Skeletal muscle satellite cell (primary cell): Measurements from ENCODE around the gene CFD.
A peak's percentile ranks its signal among the peaks of the same experiment; 100 is the strongest.
"Not testable (repeated sequence)": the region's sequence is repeated elsewhere in the genome, so short reads cannot be mapped to it uniquely, and the experiment has no call there.

ENCODE experiments used
- H3K27me3 ChIP-seq: 2 replicates; pipeline ENCODE4 v1.7.0; 2013; ENCODE audit warnings: low read length; ENCODE audit not compliant: control insufficient read depth, insufficient read depth
- H3K36me3 ChIP-seq: 2 replicates; pipeline ENCODE4 v1.7.0; 2013; ENCODE audit warnings: mild to moderate bottlenecking, control low read depth, low read length; ENCODE audit not compliant: insufficient read depth
- H3K4me1 ChIP-seq: 2 replicates; pipeline ENCODE4 v1.7.0; 2013; ENCODE audit warnings: low read length; ENCODE audit not compliant: control insufficient read depth, insufficient read depth
- H3K4me2 ChIP-seq: 2 replicates; pipeline ENCODE4 v1.7.0; 2013; ENCODE audit warnings: mild to moderate bottlenecking, low read length
- H3K4me3 ChIP-seq: 2 replicates; pipeline ENCODE4 v1.7.0; 2013; ENCODE audit warnings: low read length
- H3K9ac ChIP-seq: 2 replicates; pipeline ENCODE4 v1.7.0; 2013; ENCODE audit warnings: mild to moderate bottlenecking, low read depth, low read length, moderate library complexity
- H3K9me3 ChIP-seq: replicated peaks from 2 replicates; pipeline ENCODE4 v1.7.0; 2013; ENCODE audit warnings: mild to moderate bottlenecking, control low read depth, low read length

CFD gene

DNA sequence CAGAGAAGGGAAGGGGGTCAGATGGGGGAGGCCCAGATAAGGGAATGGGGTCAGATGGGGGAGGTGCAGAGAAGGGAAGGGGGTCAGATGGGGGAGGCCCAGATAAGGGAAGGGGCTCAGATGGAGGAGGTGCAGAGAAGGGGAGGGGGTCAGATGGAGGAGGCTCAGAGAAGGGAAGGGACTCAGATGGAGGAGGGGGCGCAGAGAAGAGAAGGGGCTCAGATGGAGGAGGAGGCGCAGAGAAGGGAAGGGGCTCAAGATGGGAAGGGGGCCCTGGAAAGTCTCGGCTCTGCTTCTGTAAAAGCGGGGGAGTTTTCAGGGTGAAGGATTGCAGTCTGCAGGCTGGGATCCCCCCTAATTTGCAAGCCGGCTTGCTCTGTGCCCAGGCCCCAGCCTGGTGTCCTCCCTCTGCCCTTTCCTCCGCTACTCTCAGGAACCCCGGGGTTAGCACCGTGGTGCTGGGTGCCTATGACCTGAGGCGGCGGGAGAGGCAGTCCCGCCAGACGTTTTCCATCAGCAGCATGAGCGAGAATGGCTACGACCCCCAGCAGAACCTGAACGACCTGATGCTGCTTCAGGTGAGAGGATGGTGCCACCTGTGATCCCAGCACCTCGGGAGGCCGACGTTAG, 30.2 kb upstream of the CFD start:
- no peak overlapping the region for H3K4me2 ChIP-seq
- H3K27me3 ChIP-seq, result peaks cover 16% of the 10 kb centered on the region
- H3K4me3 ChIP-seq, result no peak overlapping the region
- H3K36me3 ChIP-seq, result no peaks in the 10 kb centered on the region
- H3K9me3 ChIP-seq, result no peaks in the 10 kb centered on the region
- H3K9ac ChIP-seq, result no peak overlapping the region
- no peaks in the 10 kb centered on the region for H3K4me1 ChIP-seq

DNA sequence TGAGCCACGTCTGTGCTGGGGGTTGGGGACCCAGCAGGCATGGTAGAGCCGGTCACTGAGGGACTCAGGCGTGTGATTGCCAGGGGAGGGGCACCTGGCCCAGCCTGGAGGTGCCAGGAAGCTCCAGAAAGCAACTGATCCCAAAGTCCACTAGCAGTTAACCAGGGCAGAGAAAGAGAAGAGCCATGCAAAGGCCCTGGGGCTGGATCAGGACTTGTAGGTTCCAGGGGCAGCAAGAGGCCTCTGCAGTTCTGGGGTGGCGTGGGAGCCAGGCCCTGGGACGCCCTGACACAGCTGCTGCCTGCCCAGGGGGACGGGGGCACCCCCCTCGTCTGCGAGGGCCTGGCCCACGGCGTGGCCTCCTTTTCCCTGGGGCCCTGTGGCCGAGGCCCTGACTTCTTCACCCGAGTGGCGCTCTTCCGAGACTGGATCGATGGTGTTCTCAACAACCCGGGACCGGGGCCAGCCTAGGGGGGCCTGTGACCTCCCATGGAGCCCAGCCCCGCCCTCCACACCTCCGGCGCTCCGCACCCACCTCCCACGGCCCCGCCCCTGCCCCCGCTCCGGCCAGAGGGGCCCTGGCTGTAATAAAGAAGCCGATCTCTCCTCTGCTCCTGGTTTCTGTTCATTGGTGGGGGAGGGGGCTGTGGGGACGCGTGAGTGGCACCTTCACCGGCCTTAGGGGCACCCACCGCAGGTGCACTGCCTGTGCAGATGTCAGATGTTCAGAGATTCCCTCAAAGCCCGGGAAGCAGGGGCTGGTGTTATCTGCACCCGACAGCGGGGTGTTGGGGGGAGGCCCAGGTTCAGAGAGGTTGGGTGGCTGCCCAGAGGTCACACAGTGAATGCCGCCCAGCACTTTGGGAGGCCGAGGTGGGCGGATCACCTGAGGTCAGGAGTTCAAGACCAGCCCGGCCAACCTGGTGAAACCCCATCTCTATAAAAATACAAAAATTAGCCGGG, 27.8 kb upstream of the CFD start:
- H3K4me1 ChIP-seq, result no peaks in the 10 kb centered on the region
- H3K36me3 ChIP-seq, result no peaks in the 10 kb centered on the region
- H3K9ac ChIP-seq, result no peak overlapping the region
- no peak overlapping the region for H3K4me3 ChIP-seq
- peaks cover 26% of the 10 kb centered on the region for H3K27me3 ChIP-seq
- H3K4me2 ChIP-seq, result no peak overlapping the region
- H3K9me3 ChIP-seq, result no peaks in the 10 kb centered on the region

DNA sequence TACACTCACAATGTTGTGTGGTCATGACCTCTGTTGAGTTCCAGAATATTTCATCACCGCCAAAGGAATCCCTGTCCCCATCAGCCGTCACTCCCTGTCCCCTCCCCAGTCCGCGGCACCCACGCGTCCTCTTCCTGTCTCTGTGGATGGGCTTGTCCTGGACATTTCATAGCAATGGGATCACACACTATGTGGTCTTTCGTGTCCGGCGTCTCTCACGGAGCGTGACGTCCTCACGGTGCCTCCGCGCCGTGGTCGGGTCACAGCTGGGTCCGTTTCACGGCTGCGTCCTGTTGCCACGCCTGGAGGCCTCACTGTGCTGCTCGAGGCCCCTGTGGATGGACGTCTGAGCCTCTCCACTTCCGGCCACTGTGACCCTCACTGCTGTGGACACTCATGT, 25.2 kb upstream of the CFD start:
- no peaks in the 10 kb centered on the region for H3K36me3 ChIP-seq
- no peak overlapping the region for H3K4me3 ChIP-seq
- no peak overlapping the region for H3K4me2 ChIP-seq
- no peak overlapping the region for H3K9ac ChIP-seq
- H3K4me1 ChIP-seq, result no peaks in the 10 kb centered on the region
- no peaks in the 10 kb centered on the region for H3K9me3 ChIP-seq
- peaks cover 34% of the 10 kb centered on the region for H3K27me3 ChIP-seq

DNA sequence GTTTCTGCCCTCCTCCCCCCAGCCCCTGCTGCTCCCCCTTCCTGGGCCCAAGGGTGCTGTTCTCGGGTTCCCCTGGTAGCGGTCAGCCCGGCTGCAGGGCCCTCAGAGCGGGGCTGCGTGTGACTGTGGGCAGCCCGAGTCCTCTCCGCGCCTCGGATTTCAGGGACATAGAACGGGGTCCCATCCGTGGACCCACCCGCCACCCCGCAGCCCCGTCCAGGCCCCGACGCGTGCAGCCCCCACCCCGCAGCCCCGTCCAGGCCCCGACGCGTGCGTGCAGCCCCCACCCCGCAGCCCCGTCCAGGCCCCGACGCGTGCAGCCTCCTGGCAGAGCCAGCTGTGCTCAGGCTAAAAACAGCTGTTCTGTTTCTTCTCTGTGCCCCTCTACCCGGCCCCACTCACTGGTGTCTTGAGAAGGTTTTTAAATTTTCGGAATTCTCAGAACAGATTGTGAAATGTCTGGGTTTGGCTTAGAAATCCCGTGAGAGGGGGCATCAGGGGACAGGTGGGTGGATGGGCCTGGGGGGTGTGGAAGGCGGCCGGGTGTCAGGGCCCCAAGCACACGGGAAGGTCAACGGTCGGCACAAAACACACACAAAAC, 24.2 kb upstream of the CFD start:
- Histone ChIP-seq H3K9ac (no peak overlapping the region), H3K9me3 (no peaks in the 10 kb centered on the region), H3K4me3 (no peak overlapping the region), H3K27me3 (peaks cover 33% of the 10 kb centered on the region), H3K4me1 (no peaks in the 10 kb centered on the region), H3K36me3 (no peaks in the 10 kb centered on the region), H3K4me2 (no peak overlapping the region)

DNA sequence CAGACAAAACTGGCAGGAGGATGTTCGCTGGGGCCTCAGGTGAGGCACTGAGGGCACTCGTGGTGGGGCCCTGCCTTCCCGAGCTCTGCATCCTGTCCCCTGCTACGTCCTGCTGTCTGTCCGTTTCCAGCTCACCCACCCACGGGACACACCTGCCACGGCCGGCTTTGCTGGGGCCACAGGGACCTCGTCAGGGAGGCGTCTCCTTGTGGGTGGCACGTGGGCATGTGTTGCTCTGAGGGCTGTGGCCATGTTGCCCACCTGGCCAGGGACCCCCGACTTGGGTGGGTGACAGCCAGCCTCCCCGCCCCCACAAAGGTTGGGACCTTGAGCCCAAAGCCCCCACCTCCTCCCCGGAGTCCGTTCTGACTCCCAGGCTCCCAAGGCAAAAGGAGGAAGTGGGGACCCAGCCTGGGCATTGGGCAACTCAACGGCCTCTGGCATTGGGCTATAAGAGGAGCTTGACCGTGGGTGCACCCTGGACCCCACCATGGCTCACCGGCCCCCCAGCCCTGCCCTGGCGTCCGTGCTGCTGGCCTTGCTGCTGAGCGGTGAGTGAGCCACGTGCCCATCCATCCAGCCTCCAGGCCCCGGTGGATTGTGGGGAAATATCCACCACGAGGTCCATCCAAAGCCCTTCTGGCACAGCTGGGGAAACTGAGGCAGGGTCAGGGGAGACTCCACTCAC, 18.8 kb upstream of the CFD start, which contains the start of gene PRTN3:
TSS of gene PRTN3 (plus strand) at position 481 of the 688 bp plus-strand sequence. CDS start at position 491, 10 bp downstream.
- H3K4me2 ChIP-seq, result no peak within 1 kb of the TSS

DNA sequence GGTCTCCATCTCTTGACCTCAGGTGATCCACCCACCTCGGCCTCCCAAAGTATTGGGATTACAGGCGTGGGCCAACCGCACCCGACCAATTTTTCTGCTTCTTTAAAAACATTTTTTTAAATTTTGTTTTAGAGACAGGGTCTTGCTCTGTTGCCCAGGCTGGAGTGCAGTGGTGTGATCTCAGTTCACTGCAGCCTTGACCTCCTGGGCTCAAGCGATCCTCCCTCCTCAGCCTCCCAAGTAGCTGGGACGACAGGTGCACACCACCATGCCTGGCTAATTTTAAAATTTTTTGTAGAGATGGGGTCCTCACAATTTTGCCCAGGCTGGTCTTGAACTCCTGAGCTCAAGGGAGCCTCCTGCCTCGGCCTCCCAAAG, 16.7 kb upstream of the CFD start:
- not testable (repeated sequence) for H3K36me3 ChIP-seq, H3K4me1 ChIP-seq, H3K9me3 ChIP-seq, H3K9ac ChIP-seq, H3K4me3 ChIP-seq, H3K4me2 ChIP-seq
- peaks cover 49% of the 10 kb centered on the region for H3K27me3 ChIP-seq

More for the DNA sequence above, 18.8 kb upstream of the CFD start, which contains the start of gene PRTN3:
- Histone ChIP-seq H3K9ac (no peak within 1 kb of the TSS), H3K9me3 (no peaks in the 10 kb centered on the region), H3K4me1 (peaks cover 8% of the 10 kb centered on the region), H3K36me3 (no peaks in the 10 kb centered on the region), H3K4me3 (no peak within 1 kb of the TSS), H3K27me3 (peaks cover 41% of the 10 kb centered on the region)

DNA sequence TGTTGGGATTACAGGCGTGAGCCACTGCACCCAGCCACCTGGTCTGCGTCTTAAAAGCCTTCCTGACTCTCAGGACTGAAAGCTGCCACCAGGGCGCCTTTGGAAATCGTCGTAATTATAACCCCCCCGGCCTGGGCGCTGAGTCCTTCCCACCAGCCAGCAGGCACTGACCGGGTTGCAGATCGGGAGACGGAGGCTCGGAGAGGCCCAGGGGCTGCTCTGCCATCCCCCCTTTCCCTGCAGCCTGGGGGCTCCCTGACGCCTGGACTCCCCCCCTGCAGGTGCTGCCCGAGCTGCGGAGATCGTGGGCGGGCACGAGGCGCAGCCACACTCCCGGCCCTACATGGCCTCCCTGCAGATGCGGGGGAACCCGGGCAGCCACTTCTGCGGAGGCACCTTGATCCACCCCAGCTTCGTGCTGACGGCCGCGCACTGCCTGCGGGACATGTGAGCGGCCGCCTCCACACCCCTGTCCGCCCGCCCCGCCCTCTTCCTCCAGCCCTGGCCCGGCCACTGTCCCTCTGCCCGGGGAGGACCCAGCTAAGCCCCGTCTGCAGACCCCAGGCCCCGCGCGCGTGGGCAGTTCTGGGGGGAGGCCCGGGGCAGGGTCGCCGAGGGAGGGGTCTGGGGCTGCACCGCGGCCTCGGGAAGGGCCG, 16.2 kb upstream of the CFD start:
- H3K27me3 ChIP-seq, result peaks cover 54% of the 10 kb centered on the region
- no peaks in the 10 kb centered on the region for H3K36me3 ChIP-seq
- H3K9ac ChIP-seq, result no peak overlapping the region
- peak overlapping the region; percentile 25 for H3K4me2 ChIP-seq
- no peaks in the 10 kb centered on the region for H3K9me3 ChIP-seq
- H3K4me1 ChIP-seq, result peaks cover 8% of the 10 kb centered on the region
- H3K4me3 ChIP-seq, result no peak overlapping the region

DNA sequence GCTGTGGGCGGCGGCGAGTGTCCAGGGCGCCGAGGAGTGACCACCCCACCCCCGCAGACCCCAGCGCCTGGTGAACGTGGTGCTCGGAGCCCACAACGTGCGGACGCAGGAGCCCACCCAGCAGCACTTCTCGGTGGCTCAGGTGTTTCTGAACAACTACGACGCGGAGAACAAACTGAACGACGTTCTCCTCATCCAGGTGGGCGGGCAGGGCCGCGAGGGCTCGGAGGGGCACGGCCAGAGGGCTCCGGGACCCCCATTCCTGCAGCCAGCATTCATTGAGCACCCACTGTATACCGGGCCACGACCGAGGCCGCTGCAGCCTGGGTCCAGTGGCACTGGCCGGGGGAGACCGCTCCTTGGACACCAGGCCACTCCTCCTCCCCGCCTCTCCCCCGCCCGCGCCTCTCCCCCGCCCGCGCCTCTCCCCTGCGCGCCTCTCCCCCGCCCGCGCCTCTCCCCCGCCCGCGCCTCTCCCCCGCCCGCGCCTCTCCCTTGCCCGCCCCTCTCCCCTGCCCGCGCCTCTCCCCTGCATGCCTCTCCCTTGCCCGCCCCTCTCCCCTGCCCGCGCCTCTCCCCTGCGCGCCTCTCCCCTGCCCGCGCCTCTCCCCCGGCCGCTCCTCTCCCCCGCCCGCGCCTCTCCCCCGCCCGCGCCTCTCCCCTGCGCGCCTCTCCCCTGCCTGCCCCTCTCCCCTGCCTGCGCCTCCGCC, 15.5 kb upstream of the CFD start:
- no peak overlapping the region for H3K9ac ChIP-seq
- H3K4me2 ChIP-seq, result peak overlapping the region; percentile 25
- H3K36me3 ChIP-seq, result no peaks in the 10 kb centered on the region
- H3K4me1 ChIP-seq, result peaks cover 8% of the 10 kb centered on the region
- H3K4me3 ChIP-seq, result no peak overlapping the region
- H3K9me3 ChIP-seq, result no peaks in the 10 kb centered on the region
- peaks cover 56% of the 10 kb centered on the region for H3K27me3 ChIP-seq

DNA sequence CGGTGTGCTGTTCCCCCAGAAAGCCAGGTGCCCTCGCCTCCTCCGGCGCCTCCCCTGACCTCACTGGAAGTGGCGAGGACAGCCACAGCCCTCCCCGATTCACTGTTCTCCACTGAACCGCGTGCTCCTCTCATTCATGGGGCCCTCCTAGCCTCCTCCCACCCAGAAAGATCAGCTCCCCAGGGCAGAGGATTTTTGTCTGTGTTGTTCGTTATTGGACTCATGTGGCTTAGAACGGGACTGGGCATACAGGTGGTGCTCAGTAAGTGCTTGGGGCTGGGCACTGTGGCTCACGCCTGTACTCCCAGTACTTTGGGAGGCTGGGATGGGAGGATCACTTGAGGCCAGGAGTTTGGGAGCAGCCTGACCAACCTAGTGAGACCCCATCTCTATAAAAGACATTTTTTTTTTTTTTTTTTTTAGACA, 14.9 kb upstream of the CFD start:
- H3K9me3 ChIP-seq, result no peaks in the 10 kb centered on the region
- H3K4me3 ChIP-seq, result no peak overlapping the region
- no peaks in the 10 kb centered on the region for H3K36me3 ChIP-seq
- peaks cover 55% of the 10 kb centered on the region for H3K27me3 ChIP-seq
- H3K4me1 ChIP-seq, result peaks cover 8% of the 10 kb centered on the region
- no peak overlapping the region for H3K4me2 ChIP-seq
- H3K9ac ChIP-seq, result no peak overlapping the region

DNA sequence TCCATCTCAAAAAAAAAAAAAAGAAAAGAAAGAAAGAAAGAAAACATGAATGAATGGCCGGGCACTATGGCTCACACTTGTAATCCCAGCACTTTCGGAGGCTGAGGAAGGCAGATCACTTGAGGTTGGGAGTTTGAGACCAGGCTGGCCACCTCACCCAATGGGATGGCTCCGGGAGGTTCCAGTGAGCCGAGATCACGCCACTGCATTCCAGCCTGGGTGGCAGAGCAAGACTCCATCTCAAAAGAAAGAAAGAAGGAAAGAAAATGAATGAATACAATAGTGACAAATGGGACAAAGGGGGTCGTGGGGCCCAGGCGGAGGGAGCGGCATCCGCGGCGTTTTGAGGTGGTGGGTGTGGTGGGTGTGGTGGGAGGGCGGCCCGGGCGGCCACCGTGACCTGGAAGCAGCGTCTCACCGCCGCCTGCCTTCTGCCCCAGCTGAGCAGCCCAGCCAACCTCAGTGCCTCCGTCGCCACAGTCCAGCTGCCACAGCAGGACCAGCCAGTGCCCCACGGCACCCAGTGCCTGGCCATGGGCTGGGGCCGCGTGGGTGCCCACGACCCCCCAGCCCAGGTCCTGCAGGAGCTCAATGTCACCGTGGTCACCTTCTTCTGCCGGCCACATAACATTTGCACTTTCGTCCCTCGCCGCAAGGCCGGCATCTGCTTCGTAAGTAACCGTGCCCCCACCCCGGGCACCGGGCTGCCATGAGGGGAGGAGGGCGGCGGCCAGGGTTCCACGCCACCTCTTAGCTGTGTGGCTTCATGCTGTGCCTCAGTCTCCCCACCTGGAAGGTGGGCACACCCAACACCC, 13.6 kb upstream of the CFD start:
- no peak overlapping the region for H3K9ac ChIP-seq
- peaks cover 15% of the 10 kb centered on the region for H3K4me1 ChIP-seq
- no peaks in the 10 kb centered on the region for H3K9me3 ChIP-seq
- no peaks in the 10 kb centered on the region for H3K36me3 ChIP-seq
- H3K27me3 ChIP-seq, result peaks cover 53% of the 10 kb centered on the region
- H3K4me3 ChIP-seq, result no peak overlapping the region
- peak overlapping the region; percentile 21 for H3K4me2 ChIP-seq
